GM21367 (cell line): ENCODE measurements around the gene UBTD1.

Experiments
- ATAC-seq: cut with Tn5 transposase; IDR thresholded peaks from one replicate; pipeline ENCODE4 v1.9.1; 2021; ENCODE audit not compliant: unreplicated experiment

The UBTD1 gene

DNA sequence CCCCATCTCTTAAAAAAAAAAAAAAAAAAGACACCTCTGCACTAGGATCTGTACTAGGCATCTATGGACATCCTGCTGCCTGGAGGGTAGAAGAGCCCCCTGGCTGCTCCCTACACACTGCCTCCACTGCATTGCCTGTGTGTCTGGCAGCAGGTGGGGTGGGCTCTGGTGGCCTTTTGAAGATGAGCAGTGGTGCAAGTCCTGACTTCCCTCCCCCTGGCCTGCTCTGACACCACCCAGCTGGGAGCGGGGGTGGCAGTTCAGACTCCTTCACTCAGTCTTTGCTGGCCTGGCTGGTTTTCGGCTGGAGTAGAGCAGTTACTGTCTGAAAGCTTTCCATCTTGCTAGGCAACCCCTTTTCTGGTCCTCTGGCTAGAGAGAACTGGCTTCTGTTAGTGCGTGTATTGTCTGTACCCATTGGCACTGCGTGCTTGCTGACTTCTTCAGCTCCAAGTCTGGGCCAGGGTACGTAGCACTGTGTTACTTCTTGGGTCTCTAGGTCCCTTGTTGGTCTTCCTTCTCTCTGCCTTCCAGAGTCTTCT lies 108.4 kb downstream of the UBTD1 start:
- ATAC-seq: no peak

DNA sequence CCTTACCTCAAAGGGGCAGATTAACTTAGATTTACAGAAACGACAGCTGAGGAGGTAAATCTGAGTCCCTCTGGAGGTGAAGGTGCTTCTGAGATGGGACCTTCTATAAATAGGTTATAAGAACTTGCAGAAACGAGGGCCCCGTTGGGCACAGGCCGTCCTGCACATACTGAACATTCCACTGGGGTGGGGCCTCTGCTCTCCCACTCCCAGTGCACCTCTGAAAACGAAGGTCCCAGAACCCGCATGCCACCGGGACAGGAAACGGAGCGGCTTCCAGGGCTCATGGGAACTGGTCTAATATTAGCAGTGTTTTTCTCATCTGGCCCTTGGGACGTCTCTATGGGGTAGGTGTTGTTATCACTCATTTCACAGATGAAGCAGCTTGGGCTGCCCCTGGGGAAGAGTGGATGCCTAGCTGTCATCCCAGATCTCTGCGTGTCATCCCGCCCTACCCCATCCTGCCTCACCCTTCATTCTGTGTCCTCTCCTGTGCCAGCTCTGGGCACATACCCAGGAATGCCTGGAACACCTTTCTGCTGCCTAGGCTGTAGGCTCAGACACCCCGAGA lies 110.4 kb downstream of the UBTD1 start:
- no peak for ATAC-seq

GRCh38 chr10:97611473-97611872 lies 112.7 kb downstream of the UBTD1 start:
- ATAC-seq: no peak

DNA sequence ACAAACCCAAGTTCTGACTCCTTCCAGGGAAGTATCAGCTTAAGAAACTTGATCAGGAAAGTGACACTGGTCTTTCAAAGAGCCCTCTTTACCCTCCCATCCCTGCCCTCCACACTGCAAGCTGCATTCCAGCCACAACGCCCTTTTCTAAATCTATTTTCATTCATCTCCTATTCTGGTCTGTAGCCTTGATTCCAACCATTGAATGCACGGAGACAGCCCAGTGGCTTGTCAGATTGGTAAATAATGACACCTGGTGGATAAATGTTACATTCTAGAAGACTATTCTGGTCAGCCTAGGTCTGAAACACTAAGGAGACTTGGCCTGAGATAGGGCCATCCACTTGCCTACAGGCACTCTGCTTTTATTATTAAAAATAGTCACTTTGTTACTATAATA lies 113.7 kb downstream of the UBTD1 start:
- ATAC-seq: no peak

- no peak for ATAC-seq
These were observed 119.6 kb downstream of the UBTD1 start for GRCh38 chr10:97618285-97618684.

DNA sequence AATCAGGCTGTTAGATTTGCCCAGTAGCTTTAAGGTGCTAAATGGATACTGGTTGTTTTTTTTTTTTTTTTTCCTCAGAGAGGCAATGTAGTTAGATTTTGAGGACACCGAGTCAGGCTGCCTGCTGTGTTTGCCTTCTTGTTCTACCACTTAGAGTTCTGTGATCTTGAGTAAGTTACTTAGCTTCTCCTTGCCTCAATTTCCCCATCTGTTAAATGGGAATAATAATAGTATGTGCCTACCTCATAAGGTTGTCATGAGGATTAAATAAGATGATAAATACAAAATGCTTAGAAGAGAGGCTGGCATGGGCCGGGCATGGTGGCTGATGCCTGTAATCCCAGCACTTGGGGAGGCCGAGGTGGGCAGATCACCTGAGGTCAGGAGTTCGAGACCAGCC lies 120.0 kb downstream of the UBTD1 start:
- no peak for ATAC-seq
